OCI-LY7 (cell line): ENCODE measurements around the gene NUP62.

Source experiments
- EZH2phosphoT487 ChIP-seq: fragments of 200-600 bp; sonication (generic); IDR thresholded peaks from 2 replicates; pipeline ENCODE4 v1.6.1; 2018; ENCODE audit warnings: low read depth, borderline replicate concordance, mild to moderate bottlenecking, mixed run types, antibody characterized with exemption, low read length, moderate library complexity, mixed read lengths
- TF ChIP-seq, protein P1 (sequence below): fragments of 200-600 bp; sonication (generic); conservative IDR thresholded peaks from 2 replicates; pipeline ENCODE4 v1.5.1; 2014; ENCODE audit warnings: mild to moderate bottlenecking, antibody characterized with exemption, low read length, moderate library complexity, mixed read lengths

DNA sequence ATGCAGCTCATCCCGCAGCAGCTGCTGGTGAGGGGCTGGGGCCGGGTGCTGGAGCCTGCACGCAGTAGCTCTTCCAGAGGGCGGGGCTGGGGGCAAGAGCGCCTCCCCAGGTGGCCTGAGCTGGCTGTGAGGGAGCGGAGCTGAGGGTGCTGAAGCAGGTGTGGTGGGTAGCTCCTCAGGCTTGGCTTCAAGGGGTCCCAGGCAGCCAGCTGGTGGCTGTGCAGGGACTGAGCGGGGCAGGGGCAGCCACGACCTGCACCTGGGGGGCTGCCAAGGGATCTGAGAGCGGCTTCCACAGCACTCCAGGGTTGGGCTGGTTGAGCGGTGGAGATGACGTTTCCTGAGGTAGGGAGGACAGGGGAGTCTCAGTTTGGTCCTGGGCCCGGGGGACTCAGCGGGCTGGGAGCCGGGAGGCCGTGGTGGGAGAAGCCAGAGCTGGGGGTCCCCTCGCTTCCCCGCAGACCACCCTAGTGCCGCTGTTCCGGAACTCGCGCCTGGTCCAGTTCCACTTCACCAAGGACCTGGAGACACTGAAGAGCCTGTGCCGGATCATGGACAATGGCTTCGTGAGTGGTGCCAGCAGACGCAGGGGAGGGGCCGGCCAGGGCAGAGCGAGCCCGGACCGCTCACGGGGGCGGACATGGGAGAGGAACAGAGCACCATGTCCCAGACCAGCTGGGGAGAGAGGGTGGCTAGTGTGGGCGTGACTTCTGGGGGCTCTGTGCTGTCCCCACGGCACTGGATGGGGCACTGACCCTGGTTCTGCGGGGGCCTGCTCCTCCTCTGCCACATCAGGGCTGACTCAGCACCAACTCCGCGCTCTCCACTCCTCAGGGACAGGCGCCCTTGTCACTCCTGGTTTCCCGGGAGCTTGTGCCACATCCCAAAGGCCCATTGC is 71.0 kb downstream of the NUP62 start:
- TF ChIP-seq, protein P1, sequence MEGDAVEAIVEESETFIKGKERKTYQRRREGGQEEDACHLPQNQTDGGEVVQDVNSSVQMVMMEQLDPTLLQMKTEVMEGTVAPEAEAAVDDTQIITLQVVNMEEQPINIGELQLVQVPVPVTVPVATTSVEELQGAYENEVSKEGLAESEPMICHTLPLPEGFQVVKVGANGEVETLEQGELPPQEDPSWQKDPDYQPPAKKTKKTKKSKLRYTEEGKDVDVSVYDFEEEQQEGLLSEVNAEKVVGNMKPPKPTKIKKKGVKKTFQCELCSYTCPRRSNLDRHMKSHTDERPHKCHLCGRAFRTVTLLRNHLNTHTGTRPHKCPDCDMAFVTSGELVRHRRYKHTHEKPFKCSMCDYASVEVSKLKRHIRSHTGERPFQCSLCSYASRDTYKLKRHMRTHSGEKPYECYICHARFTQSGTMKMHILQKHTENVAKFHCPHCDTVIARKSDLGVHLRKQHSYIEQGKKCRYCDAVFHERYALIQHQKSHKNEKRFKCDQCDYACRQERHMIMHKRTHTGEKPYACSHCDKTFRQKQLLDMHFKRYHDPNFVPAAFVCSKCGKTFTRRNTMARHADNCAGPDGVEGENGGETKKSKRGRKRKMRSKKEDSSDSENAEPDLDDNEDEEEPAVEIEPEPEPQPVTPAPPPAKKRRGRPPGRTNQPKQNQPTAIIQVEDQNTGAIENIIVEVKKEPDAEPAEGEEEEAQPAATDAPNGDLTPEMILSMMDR = 0 out of 2 replicates have a peak, but pooled peaks have one; percentile 22
- no peak for TF ChIP-seq EZH2phosphoT487
